GM19239 (cell line): ENCODE results near the gene HSPG2.
A peak's percentile ranks its signal among the peaks of the same experiment; 100 is the strongest.

Experiments used
- DNase-seq: peaks from one replicate; pipeline ENCODE4 v3.0.0; 2011; ENCODE audit warnings: low spot score; ENCODE audit not compliant: insufficient read length
- FAIRE-seq: peaks from 2 replicates; lab custom pipeline; 2011; peaks lifted over from hg19 to GRCh38; lab: Jason Lieb, UNC

Gene HSPG2

GRCh38 chr1:21853131-21853427 lies 84.0 kb downstream of the HSPG2 start:
- no peak for FAIRE-seq
- no peak for DNase-seq

- DNase-seq (peak; percentile 61), FAIRE-seq (peak; percentile 45)
Measured at GRCh38 chr1:21852282-21853130, 84.6 kb downstream of the HSPG2 start.

GRCh38 chr1:21851430-21852250 lies 85.5 kb downstream of the HSPG2 start:
- no peak for FAIRE-seq

GRCh38 chr1:21849909-21850576 lies 87.1 kb downstream of the HSPG2 start:
- DNase-seq (no peak), FAIRE-seq (no peak)

More at GRCh38 chr1:21851430-21852250, 85.5 kb downstream of the HSPG2 start:
- DNase-seq, result no peak

GRCh38 chr1:21848524-21849174 lies 88.5 kb downstream of the HSPG2 start:
- no peak for FAIRE-seq
- no peak for DNase-seq

GRCh38 chr1:21847223-21848205 lies 89.6 kb downstream of the HSPG2 start:
- DNase-seq (no peak), FAIRE-seq (no peak)

GRCh38 chr1:21845646-21846641 lies 91.2 kb downstream of the HSPG2 start:
- DNase-seq, result no peak
- FAIRE-seq, result no peak

GRCh38 chr1:21843996-21844395 lies 93.1 kb downstream of the HSPG2 start:
- no peak for FAIRE-seq
- DNase-seq, result no peak

- no peak for FAIRE-seq
- DNase-seq, result no peak
Measured at GRCh38 chr1:21843208-21843607, 93.9 kb downstream of the HSPG2 start.

GRCh38 chr1:21842606-21843162 lies 94.4 kb downstream of the HSPG2 start:
- no peak for FAIRE-seq

GRCh38 chr1:21841852-21842466 lies 95.2 kb downstream of the HSPG2 start:
- FAIRE-seq, result no peak
- DNase-seq, result no peak

More at GRCh38 chr1:21842606-21843162, 94.4 kb downstream of the HSPG2 start:
- no peak for DNase-seq

GRCh38 chr1:21840981-21841380 lies 96.1 kb downstream of the HSPG2 start:
- no peak for DNase-seq
- no peak for FAIRE-seq

GRCh38 chr1:21839337-21840037 lies 97.6 kb downstream of the HSPG2 start:
- no peak for DNase-seq
- FAIRE-seq, result no peak

GRCh38 chr1:21838359-21839157 lies 98.6 kb downstream of the HSPG2 start:
- DNase-seq, result no peak
- FAIRE-seq, result no peak

- FAIRE-seq, result no peak
- DNase-seq, result no peak
Measured at GRCh38 chr1:21837476-21837875, 99.6 kb downstream of the HSPG2 start.

GRCh38 chr1:21836729-21837128 lies 100.4 kb downstream of the HSPG2 start:
- no peak for DNase-seq

More at GRCh38 chr1:21836729-21837128, 100.4 kb downstream of the HSPG2 start:
- FAIRE-seq, result no peak
